WTC11 (cell line): ENCODE measurements around the gene KLC4. TPM values are rescaled to one million over a fixed set of nuclear protein-coding genes. Genes with fewer than 3 reads are reported as not detected.
A peak's percentile ranks its signal among the peaks of the same experiment; 100 is the strongest.

Experiments
- ATF1 ChIP-seq: sonication (generic); formaldehyde crosslinking; IDR thresholded peaks from 2 replicates; pipeline ENCODE4 v1.8.1; 2023; ENCODE audit warnings: mild to moderate bottlenecking, moderate library complexity, missing genetic modification reagents
- ATF2 ChIP-seq: sonication (generic); formaldehyde crosslinking; IDR thresholded peaks from 2 replicates; pipeline ENCODE4 v1.8.1; 2022; ENCODE audit warnings: low read depth, missing genetic modification reagents, borderline replicate concordance
- ATF6 ChIP-seq: sonication (generic); formaldehyde crosslinking; IDR thresholded peaks from 2 replicates; pipeline ENCODE4 v1.8.1; 2023; ENCODE audit warnings: mild to moderate bottlenecking, missing genetic modification reagents
- E2F5 ChIP-seq: sonication (generic); formaldehyde crosslinking; IDR thresholded peaks from 2 replicates; pipeline ENCODE4 v1.8.1; 2022; ENCODE audit warnings: mild to moderate bottlenecking, moderate library complexity, missing genetic modification reagents
- ETV6 ChIP-seq: sonication (generic); formaldehyde crosslinking; IDR thresholded peaks from 2 replicates; pipeline ENCODE4 v1.8.1; 2022; ENCODE audit warnings: mild to moderate bottlenecking, missing genetic modification reagents
- GABPB1 ChIP-seq: sonication (generic); formaldehyde crosslinking; IDR thresholded peaks from 2 replicates; pipeline ENCODE4 v1.8.1; 2023; ENCODE audit warnings: mild to moderate bottlenecking, missing genetic modification reagents
- HMGA2 ChIP-seq: fragments of 250-450 bp; sonication (Bioruptor Pico); IDR thresholded peaks from 2 replicates; pipeline ENCODE4 v1.4.0; 2021; ENCODE audit warnings: mild to moderate bottlenecking, moderate library complexity
- KAT7 ChIP-seq: sonication (generic); formaldehyde crosslinking; IDR thresholded peaks from 2 replicates; pipeline ENCODE4 v1.8.1; 2023; ENCODE audit warnings: missing genetic modification reagents, mild to moderate bottlenecking, borderline replicate concordance
- MLX ChIP-seq: sonication (generic); formaldehyde crosslinking; IDR thresholded peaks from 2 replicates; pipeline ENCODE4 v1.8.1; 2023; ENCODE audit warnings: mild to moderate bottlenecking, missing genetic modification reagents, moderate library complexity
- MXD4 ChIP-seq: fragments of 250-450 bp; sonication (Bioruptor Pico); IDR thresholded peaks from 2 replicates; pipeline ENCODE4 v1.8.0; 2021; ENCODE audit warnings: mild to moderate bottlenecking, moderate library complexity, borderline replicate concordance
- MYBL2 ChIP-seq: sonication (generic); formaldehyde crosslinking; IDR thresholded peaks from 2 replicates; pipeline ENCODE4 v1.8.1; 2023; ENCODE audit warnings: mild to moderate bottlenecking, moderate library complexity, missing genetic modification reagents
- NFE2L1 ChIP-seq: sonication (generic); formaldehyde crosslinking; IDR thresholded peaks from 2 replicates; pipeline ENCODE4 v1.8.1; 2023; ENCODE audit warnings: missing genetic modification reagents
- NFYB ChIP-seq: sonication (generic); formaldehyde crosslinking; conservative IDR thresholded peaks from 2 replicates; pipeline ENCODE4 v1.8.0; 2022; ENCODE audit warnings: low read depth, missing genetic modification reagents
- NR1H2 ChIP-seq: sonication (generic); formaldehyde crosslinking; IDR thresholded peaks from 2 replicates; pipeline ENCODE4 v1.9.0; 2021; ENCODE audit warnings: mild to moderate bottlenecking, moderate library complexity, missing genetic modification reagents
- NR3C1 ChIP-seq: sonication (generic); formaldehyde crosslinking; conservative IDR thresholded peaks from 2 replicates; pipeline ENCODE4 v1.8.1; 2023; ENCODE audit warnings: low read depth, mild to moderate bottlenecking, missing genetic modification reagents
- RELA ChIP-seq: sonication (generic); formaldehyde crosslinking; IDR thresholded peaks from 2 replicates; pipeline ENCODE4 v1.8.1; 2022; ENCODE audit warnings: missing genetic modification reagents, mild to moderate bottlenecking, borderline replicate concordance
- SMAD3 ChIP-seq: sonication (generic); formaldehyde crosslinking; IDR thresholded peaks from 2 replicates; pipeline ENCODE4 v1.8.0; 2022; ENCODE audit warnings: missing genetic modification reagents, mild to moderate bottlenecking, borderline replicate concordance
- TCF7 ChIP-seq: sonication (generic); formaldehyde crosslinking; IDR thresholded peaks from 2 replicates; pipeline ENCODE4 v1.8.0; 2022; ENCODE audit warnings: mild to moderate bottlenecking, low read depth, missing genetic modification reagents, moderate library complexity
- TEAD1 ChIP-seq: sonication (generic); formaldehyde crosslinking; IDR thresholded peaks from 2 replicates; pipeline ENCODE4 v1.8.0; 2022; ENCODE audit warnings: mild to moderate bottlenecking, missing genetic modification reagents
- ZBTB21 ChIP-seq: sonication (generic); formaldehyde crosslinking; IDR thresholded peaks from 2 replicates; pipeline ENCODE4 v1.8.1; 2023; ENCODE audit warnings: mild to moderate bottlenecking, missing genetic modification reagents, borderline replicate concordance
- ZNF138 ChIP-seq: sonication (generic); formaldehyde crosslinking; conservative IDR thresholded peaks from 2 replicates; pipeline ENCODE4 v1.8.1; 2022; ENCODE audit warnings: mild to moderate bottlenecking, moderate library complexity, missing genetic modification reagents
- ZNF281 ChIP-seq: sonication (generic); formaldehyde crosslinking; IDR thresholded peaks from 2 replicates; pipeline ENCODE4 v1.8.0; 2023; ENCODE audit warnings: mild to moderate bottlenecking, missing genetic modification reagents
- ZNF532 ChIP-seq: fragments of 250-450 bp; sonication (Bioruptor Pico); IDR thresholded peaks from 2 replicates; pipeline ENCODE4 v1.9.0; 2021; ENCODE audit warnings: mild to moderate bottlenecking, borderline replicate concordance
- ZNF671 ChIP-seq: fragments of 250-450 bp; sonication (Bioruptor Pico); IDR thresholded peaks from 2 replicates; pipeline ENCODE4 v1.8.0; 2021; ENCODE audit warnings: mild to moderate bottlenecking
- total RNA-seq: library from RNA; stranded (reverse); gene quantifications from 3 replicates; pipeline ENCODE4 v1.2.3, GENCODE V29; 2021

KLC4 gene
- total RNA-seq, 1 experiment from 2014 or later = 35.7 TPM

- 0 out of 2 replicates have a peak, but pooled peaks have one; percentile 19 for TF ChIP-seq SMAD3 (CRISPR knock-in tag)
- TF ChIP-seq HMGA2 = no peak
- TF ChIP-seq MYBL2 (CRISPR knock-in tag) = 0 out of 2 replicates have a peak, but pooled peaks have one; percentile 33
- TF ChIP-seq GABPB1 (CRISPR knock-in tag) = 0 out of 2 replicates have a peak, but pooled peaks have one; percentile 41
- peak; percentile 83; the same call in 1 of the 2 replicates for TF ChIP-seq ATF1 (CRISPR knock-in tag)
- TF ChIP-seq NFYB (CRISPR knock-in tag) = peak; percentile 41; the same call in 1 of the 2 replicates
- TF ChIP-seq NR1H2 = no peak
- TF ChIP-seq MLX = no peak
- TF ChIP-seq RELA (CRISPR knock-in tag) = no peak
- no peak for TF ChIP-seq NFE2L1 (CRISPR knock-in tag)
- TF ChIP-seq ZNF138 (CRISPR knock-in tag) = no peak
- no peak for TF ChIP-seq KAT7 (CRISPR knock-in tag)
- TF ChIP-seq ATF2 (CRISPR knock-in tag) = no peak
- TF ChIP-seq ZNF532 (CRISPR knock-in tag) = no peak
- 0 out of 2 replicates have a peak, but pooled peaks have one; percentile 35 for TF ChIP-seq ETV6
- no peak for TF ChIP-seq TEAD1 (CRISPR knock-in tag)
- no peak for TF ChIP-seq MXD4 (CRISPR knock-in tag)
- no peak for TF ChIP-seq ZNF671 (CRISPR knock-in tag)
- no peak for TF ChIP-seq ZNF281 (CRISPR knock-in tag)
- no peak for TF ChIP-seq E2F5 (CRISPR knock-in tag)
- no peak for TF ChIP-seq ZBTB21 (CRISPR knock-in tag)
- no peak for TF ChIP-seq NR3C1 (CRISPR knock-in tag)
- no peak for TF ChIP-seq TCF7
- no peak for TF ChIP-seq ATF6 (CRISPR knock-in tag)
Observed at GRCh38 chr6:43059168-43060033, at the start of gene KLC4, which contains the start of gene MRPL2 (continued).
